Forelimb muscle (tissue), 1 donor: ENCODE results near the gene MED13L. TPM values are rescaled to one million over a fixed set of nuclear protein-coding genes. Genes with fewer than 3 reads are reported as not detected.
A peak's percentile ranks its signal among the peaks of the same experiment; 100 is the strongest.
"Not testable (repeated sequence)": the region's sequence is repeated elsewhere in the genome, so short reads cannot be mapped to it uniquely, and the experiment has no call there.

ENCODE experiments used
- DNase-seq: peaks from one replicate; pipeline ENCODE4 v3.0.0-alpha.2; 2013; ENCODE audit warnings: low read depth
- polyA plus RNA-seq: library from polyadenylated mRNA; unstranded; fragments of 120-200 nt; gene quantifications from one replicate; pipeline ENCODE4 v1.2.1, GENCODE V29; 2013; ENCODE audit not compliant: insufficient read length

MED13L gene
- polyA plus RNA-seq, 1 donor = 45.2 TPM

DNA sequence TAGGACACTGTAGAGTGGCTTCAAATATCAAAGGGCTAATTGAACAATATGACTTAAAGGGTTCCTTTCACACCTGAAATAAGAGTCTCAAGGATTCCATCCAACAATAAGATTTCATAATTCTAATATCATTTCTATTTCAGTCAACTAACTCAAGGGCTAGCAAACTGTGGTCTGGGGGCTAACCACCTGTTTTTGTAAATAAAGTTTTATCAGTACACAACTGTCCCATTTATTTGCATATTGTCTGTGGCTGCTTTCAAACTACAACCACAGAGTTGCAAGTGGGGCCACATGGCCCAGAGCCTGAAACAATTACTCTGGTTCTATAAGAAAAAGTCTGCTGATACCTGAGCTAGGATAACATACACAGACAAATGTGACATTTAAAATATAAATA, 29.1 kb downstream of the MED13L start:
- DNase-seq = no peak

DNA sequence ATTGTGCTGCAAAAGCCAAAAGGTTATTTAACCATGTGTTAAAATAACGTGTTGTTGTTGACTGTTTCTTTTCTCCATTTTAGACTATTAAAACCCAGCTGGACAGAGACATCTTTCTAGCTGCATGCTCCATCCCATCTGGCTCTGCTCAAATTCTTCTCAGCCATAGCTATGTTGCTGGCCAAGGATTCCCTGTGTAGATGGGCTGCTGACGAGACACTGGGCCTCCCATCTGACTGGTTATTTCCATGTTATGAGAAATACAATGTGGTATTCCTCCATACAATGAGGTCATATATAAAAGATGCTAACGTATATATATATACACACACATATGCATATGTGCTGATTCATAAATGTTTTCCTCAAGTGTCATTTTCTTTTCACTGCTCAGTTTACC, 30.1 kb downstream of the MED13L start:
- peak; percentile 58 for DNase-seq

DNA sequence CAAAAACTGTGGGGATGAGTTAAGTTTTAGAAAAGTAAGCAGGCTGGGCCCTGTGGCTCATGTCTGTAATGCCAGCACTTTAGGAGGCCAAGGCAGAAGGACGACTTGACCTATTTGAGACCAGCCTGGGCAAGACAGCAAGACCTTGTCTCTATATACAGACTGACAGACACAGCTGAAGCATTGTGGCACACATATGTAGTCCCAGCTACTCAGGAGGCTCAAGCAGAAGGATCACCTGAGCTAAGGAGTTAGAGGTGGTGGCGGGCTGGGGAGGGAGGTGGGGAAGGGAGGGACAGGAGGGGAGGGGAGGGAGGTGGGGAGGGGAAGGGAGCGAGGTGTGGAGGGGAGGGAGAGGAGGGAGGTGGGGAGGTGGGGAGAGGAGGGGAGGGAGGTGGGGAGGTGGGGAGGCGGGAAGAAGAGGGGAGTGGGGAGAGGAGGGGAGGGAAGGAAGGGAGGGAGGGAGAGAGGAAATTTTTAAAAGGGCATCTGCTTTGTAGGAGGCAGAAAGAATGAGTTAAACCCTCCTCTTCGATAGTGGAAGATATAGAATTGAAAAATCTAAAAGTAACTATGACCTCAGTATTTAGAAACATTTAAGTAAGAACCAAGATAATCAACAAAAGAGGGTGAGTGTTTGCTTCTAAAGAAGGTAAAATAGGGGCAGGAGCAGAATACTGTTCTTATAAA, 30.9 kb downstream of the MED13L start:
- no peak for DNase-seq

DNA sequence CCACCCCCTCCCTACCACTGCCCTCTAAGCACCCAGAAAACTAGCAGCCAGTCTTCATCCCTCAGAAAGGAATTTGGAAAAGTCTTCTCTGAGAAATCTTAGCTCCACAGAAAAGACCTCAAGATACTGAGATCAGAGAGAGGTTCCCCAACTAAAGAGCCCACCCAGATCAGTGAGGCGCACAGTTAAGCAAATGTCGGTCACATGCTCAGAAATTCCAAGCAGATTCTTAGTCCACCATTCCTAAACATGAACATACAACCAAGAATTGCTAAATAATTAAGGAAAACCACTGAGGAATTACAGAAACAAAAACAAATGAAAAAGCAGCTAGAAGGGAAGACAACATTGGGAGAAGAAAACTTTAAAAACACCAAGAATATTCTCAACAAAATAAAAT, 32.3 kb downstream of the MED13L start:
- no peak for DNase-seq

DNA sequence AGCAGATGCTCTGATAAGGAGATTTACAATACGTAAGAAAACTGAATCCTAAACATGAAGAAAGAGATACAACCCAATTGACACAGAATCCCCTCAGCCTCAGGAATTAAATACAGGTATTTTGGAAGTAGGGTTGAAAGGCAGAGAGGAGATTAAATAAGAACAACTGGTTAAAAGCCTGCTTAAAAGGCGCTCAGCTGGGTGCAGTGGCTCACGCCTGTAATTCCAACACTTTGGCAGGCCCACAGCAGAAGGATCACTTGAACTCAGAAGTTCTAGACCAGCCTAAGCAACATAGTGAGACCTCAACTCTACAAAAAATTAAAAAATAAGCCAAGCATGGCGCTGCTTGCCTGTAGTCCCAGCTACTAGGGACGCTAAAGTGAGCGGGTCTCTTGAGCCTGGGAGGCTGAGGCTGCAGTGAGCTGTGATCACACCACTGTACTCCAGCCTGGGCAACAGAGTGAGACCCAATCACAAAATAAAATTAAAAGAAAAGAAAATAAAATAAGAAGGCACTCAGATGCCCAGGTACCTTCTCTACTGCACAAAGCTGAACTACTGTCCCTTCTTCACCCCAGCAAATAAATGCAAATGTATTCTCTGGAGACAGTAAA, 32.9 kb downstream of the MED13L start:
- no peak for DNase-seq

DNA sequence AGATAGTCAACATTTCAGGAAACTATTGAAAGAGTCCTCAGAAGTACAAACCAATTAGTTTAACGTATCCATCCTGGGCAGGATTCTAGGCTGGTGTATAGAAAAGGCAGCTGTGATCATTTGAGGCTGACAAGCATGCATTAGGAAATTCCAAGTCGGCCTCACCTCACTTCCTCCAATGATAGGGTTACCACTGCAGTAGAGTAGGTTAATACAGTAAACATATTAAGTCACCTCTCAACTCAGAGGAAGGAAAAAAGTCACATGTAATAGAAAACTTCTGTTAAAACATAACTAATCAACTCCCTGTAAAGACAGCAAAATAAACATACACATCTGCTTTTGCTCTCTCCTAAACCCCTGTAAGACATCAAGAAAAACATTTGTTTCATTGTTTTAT, 33.5 kb downstream of the MED13L start:
- no peak for DNase-seq

DNA sequence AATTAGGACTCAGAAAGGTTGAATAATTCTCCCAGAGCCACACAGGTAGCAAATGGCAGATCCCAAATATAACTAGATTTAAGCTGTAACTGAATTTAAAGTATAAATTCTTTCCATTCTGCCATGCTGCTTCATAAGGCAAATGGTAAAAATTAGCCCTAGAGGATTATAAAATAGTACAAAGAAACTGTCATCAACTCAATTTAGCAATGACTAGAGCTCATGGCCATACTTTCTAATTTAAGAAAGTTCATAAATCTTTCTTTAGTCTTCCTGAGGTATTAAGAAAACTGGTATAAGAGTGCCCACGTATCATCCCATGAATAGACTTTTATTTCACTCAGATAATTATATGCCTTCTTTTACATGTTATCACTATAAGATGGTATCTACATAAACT, 34.8 kb downstream of the MED13L start:
- DNase-seq = no peak

DNA sequence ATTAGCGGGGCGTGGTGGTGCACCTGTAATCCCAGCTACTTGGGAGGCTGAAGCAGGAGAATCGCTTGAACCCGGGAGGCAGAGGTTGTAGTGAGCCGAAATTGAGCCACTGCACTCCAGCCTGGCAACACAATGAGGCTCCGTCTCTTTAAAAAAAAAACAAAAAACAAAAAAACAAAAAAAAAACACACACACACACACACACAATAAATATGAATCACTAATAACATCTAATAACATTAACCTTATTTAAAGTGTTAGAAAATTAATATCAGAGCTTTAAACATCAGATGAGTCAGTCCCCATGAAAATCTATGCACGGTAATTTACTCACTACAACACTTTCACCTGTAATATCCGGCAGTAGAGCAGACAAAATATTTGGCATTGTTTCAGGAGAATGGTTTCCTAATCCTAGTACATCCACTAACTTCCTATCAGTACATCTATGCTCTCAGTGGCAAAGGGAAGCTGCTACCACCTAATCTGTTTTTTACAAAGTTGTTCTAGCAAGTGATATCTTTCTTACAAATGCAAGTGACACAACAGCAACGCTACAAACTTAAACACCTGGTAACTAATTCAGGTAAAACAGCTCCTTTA, 36.2 kb downstream of the MED13L start:
- DNase-seq = no peak

DNA sequence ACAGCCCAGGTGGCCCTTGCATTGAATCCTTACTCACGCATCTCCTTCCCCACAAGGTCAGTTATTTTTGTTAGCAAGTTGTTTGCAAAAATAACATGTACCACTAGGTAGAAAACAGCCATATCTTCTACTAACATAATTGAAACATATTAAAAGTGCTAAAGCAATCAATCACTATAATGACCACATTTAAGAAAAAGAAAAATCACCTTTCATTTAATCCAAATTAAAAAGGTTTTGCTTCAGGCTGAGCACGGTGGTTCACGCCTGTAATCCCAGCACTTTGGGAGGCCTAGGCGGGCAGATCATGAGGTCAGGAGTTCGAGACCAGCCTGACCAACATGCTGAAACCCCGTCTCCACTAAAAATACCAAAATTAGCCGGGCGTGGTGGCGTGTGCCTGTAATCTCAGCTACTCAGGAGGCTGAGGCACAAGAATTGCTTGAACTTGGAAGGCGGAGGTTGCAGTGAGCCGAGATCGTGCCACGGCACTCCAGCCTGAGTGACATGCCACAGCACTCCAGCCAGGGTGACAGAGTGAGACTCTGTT, 38.8 kb downstream of the MED13L start:
- not testable (repeated sequence) for DNase-seq

DNA sequence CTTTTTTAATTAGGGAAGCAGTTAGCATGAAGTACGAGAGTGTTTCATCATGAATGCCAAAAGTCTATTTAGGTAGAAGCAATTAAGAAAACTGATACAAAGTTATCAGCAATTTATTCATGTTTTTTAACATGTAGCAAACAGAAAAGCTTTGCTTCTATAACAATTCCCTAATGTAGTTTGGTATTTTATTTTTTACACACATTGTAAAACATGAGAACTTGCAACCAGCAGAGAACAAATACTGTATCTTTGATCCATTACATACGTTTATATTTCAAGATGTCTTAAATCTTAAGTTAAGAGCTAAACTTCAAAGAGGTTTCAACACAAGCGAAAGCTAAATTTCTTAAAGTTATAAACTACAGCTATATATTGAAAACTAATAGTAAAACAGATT, 39.3 kb downstream of the MED13L start:
- no peak for DNase-seq

DNA sequence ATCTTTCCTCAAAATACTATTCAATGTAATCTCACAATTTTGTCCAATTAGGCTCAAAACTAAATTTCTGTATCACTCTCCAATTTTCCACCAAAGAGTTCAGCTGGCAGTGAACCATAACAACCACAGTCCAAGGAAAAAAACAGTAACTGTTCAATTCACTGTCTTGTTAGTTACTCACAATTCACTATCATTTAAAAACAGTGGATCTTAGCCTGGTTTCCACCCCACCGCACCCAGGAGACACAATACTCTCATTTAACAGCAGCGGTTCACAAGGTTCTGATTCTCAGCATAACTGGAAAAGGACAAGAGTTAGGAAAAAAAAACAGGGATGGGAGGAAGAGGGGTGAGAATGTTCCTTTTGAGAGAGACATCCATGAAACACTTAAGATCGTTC, 40.5 kb downstream of the MED13L start:
- peak; percentile 26 for DNase-seq

DNA sequence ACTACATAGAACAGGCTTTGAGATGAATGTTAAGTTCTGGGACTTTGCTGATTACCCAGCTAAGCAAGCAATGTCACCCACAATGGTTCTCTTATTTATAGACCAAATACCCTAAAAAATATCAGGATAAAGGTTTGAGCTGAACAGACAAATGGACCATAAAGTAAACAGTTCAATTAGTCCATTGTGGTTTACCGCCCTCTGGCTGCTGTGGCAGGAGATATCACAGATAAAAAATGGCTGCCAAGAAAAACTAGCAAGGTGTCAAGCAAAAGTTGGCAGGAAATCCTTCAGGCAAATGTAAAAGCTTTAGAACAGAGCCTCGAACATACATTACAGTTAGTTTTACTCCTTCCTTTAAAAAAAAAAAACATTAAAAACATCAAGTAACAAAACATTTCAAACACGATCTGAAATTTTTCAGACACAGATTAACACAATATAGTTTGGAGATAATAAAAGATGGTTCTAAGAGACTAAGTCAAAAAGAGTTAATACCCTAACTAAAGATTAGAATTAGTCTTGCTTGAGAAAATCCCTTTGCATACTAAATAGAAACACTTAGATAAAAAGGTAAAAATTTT, 41.3 kb downstream of the MED13L start:
- no peak for DNase-seq

DNA sequence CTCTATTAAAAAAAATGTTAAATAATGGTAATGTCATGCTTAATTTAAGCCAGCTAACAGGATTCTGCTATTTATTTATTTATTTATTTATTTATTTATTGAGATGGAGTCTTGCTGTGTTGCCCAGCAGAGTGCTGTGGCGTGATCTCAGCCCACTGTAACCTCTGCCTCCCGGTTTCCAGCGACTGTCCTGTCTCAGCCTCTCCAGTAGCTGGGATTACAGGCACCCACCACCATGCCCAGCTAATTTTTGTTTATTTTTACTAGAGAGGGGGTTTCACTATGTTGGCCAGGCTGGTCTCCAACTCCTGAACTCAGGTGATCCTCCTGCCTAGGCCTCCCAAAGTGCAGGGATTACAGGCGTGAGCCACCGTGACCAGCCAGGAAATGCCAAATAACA, 43.3 kb downstream of the MED13L start:
- not testable (repeated sequence) for DNase-seq

DNA sequence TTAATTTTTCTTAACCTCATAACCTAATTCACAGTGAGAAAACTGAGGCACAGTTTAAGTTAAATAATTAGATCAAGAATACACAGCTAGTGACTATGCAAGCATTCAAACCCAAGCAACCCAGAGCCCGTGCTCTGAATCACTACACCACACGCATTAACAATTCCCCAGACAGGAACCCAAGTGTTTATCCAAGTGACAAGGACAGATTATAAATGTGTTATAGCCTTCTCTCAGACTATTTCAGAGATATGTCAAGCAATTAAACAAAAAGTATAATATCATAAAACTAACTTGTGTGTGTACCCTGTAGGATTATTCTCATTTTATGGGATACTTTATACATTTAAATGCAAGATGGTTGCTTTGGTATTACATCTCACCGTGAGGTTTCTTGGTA, 43.8 kb downstream of the MED13L start:
- DNase-seq = no peak

DNA sequence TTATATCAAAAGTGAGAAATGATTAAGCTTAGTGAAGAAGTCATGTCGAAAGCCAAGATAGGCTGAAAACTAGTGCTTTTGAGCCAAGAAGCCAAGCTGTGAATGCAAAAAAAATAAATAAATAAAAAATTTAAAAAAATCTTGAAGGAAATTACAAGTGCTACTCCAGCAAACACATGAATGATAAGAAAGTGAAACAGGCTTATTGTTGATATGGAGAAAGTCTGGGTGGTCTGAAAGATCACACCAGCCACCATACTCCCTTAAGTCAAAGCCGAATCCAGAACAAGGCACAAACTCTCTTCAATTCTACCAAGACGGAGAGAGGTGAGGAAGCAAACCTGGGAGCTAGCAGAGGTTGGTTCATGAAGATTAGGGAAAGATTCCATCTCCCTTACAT, 49.7 kb downstream of the MED13L start:
- no peak for DNase-seq

DNA sequence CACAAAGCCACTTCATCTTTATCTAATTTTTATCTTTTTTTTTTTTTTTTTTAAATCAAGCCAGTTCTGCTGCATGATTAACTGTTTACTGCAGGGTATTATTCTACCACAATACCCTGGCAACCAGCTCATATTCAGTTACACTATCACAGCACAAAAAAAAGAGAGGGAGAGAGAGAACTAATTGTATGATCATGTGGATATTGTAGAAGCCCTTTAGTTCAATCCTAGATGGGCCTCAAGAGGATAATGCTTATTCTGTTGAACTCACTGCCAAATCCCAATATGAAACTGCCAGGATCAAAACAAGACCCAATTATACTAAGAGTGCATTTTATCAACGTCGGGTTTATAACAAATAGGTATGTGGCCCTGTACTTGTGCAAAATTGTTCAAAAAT, 51.5 kb downstream of the MED13L start:
- no peak for DNase-seq

DNA sequence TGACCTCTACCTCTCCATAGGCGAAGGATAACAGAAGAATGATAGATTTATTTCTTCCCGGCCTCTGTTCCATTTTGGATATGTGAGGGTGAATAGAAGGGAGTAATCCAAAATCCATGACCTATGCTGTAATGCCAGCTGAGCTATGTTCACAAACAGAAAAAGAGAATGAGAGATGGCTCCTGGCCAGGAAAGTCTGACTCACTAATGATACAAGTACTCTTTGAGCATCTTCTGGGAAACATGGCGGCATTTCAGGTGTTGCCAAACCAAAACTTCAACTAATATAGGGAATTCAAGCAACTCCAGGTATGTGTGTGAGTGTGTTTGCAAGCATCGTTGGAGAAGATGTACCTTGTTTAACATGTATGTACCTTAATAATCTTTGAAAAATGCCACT, 55.1 kb downstream of the MED13L start:
- peak; percentile 55 for DNase-seq

DNA sequence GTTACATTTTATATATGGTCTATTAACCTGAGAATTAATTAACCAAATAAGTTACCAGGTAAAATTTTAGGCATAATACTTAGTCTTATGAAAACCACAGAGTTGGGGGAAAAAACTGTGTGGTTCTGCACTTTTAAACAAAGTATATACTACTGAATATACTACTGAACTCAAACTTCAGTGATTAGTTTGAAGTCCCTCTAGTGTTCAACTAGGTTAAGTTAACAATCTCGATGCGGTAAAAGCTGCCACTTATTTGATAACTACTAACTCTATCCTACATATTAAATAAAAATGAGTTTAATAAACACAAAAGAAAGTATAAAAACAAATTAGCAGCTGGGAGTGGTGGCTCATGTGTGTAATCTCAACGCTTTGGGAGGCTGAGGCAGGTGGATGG, 56.7 kb downstream of the MED13L start:
- no peak for DNase-seq

DNA sequence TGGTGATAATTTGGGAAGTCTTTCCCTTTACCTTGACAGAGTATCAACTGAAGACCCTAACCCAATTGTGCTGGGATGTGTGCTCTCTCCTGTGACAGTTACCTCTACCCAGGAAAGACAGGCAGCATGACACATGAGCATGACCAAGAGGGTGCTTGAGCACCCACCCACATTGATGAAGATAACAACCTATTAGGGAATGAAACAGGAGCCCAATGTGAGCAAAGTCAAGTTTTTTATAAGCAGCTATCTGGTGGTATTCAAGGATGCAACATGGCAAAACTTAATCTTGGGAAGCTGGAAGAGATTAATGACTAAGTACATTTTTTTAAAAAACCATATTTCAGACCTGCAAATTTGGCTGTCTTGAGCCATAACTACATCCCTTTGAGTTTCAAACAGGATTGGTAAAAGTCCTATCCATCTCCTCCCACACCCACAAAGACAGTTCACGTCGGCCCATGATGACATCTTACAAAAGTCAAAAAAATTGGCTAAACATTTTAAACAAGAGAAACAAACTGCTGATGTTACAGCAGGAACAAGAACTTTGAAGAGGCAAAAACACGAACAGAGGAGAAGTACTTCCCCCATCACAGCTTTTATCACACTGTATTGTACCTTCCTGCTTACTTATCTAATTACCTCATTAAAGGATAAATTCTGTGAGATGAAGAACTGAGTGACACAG, 60.3 kb downstream of the MED13L start:
- no peak for DNase-seq

DNA sequence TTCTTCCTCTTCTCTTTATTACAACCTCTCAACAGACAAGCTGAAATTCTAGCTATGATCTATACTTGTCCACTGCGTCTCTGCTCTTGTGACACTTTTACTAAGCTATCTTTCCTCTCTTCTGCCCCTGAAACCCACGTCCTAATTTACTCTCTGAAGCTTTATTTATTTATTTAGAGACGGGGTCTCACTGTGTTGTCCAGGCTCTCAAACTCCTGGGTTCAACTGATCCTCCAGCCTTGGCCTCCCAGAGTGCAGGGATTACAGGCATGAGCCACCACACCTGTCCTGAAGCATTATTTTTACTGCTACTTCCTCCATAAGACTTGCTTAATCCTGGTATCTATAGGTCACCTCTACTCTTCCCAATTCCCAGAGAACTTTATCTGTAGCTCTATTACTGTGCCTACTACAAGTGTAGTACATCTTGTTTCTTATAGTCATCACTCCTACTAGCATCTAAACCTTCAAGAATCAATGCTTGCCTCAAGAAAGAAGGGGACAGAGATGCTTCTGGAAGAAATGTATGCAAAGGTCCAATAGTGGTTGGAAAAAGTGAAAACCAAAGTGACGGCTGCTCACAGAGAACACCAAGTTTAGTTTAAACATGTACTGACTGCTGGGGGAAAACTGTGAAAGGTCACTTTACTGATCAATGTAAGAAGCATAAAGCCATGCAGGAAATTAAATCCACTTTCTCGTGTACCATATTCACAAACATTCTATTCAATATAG, 61.3 kb downstream of the MED13L start:
- no peak for DNase-seq

DNA sequence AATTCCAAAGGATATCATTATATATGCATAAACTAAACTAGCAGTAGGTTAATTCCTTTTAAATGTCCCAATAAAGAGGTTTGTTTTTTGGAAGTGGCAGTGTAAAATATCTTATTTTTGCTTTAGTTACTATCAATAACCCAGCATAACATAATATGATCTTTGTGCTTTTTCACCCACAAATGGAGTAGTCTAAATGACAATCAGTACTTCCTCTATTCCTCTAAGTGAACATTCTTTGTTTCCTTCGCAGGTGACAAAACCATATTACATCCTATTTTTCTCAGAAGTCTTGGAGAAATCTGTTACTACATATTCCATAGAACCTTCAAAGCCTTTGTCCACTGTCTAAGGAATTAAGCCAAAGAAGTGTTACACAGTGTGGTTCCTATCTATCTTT, 62.5 kb downstream of the MED13L start:
- DNase-seq = no peak
